Lung (tissue), 12 donors: ENCODE results near the gene ARHGAP10. TPM values are rescaled to one million over a fixed set of nuclear protein-coding genes. Genes with fewer than 3 reads are reported as not detected.

Source experiments
- ATAC-seq: fragments of 200-7000 bp; cut with Tn5 transposase; one replicate; pipeline ENCODE4 v1.9.1; 2020; ENCODE audit warnings: moderate number of reproducible peaks; ENCODE audit not compliant: insufficient read depth, low FRiP score
- DNase-seq, 3 donors: peaks; one replicate each; pipeline ENCODE4 v3.0.0-alpha.2; 2013 to 2017
- H3K27ac ChIP-seq, 2 donors: one replicate each; pipeline ENCODE4 v1.5.1; 2013; ENCODE audit warnings: mild to moderate bottlenecking in 2 of 2, moderate library complexity in 2 of 2, control low read depth in 1 of 2, inconsistent platforms in 1 of 2, low read depth in 1 of 2, low read length in 1 of 2
- H3K27me3 ChIP-seq, 3 donors: one replicate each; pipeline ENCODE4 v1.5.1; 2013; ENCODE audit warnings: low read length in 2 of 3; ENCODE audit not compliant: control insufficient read depth in 3 of 3, insufficient read depth in 3 of 3
- H3K36me3 ChIP-seq, 4 donors: one replicate each; pipeline ENCODE4 v1.5.1; 2013; ENCODE audit warnings: low read length in 4 of 4, mild to moderate bottlenecking in 1 of 4, moderate library complexity in 1 of 4; ENCODE audit not compliant: control insufficient read depth in 4 of 4, insufficient read depth in 4 of 4
- H3K4me1 ChIP-seq, 5 donors: one replicate each; pipeline ENCODE4 v1.5.1; 2013; ENCODE audit warnings: low read length in 5 of 5, mild to moderate bottlenecking in 2 of 5, moderate library complexity in 1 of 5; ENCODE audit not compliant: control insufficient read depth in 5 of 5, insufficient read depth in 5 of 5
- H3K4me3 ChIP-seq: one replicate; pipeline ENCODE4 v1.5.1; 2013; ENCODE audit warnings: mild to moderate bottlenecking, control low read depth, moderate library complexity
- H3K9ac ChIP-seq, 2 donors: one replicate each; pipeline ENCODE4 v1.5.1; 2013; ENCODE audit warnings: low read length in 2 of 2, control low read depth in 1 of 2; ENCODE audit not compliant: insufficient read depth in 1 of 2
- H3K9me3 ChIP-seq, 4 donors: one replicate each; pipeline ENCODE4 v1.5.1; 2013; ENCODE audit warnings: low read length in 3 of 4, mild to moderate bottlenecking in 1 of 4, moderate library complexity in 1 of 4; ENCODE audit not compliant: control insufficient read depth in 4 of 4, insufficient read depth in 3 of 4
- CTCF ChIP-seq: IDR thresholded peaks from 2 replicates; pipeline ENCODE4 v1.5.1; 2012; ENCODE audit warnings: mild to moderate bottlenecking; ENCODE audit errors: control extremely low read depth, extremely low read depth
- WGBS, 2 donors: extraction: QIAGEN DNeasy Blood & Tissue Kit; methylation state at CpG; one replicate each; pipeline ENCODE4 v1.1.7; 2013; 5-methylcytosine and 5-hydroxymethylcytosine counted together
- polyA plus RNA-seq, 2 donors: library from polyadenylated mRNA; stranded (reverse); fragments of 200-250 nt; gene quantifications; one replicate each; pipeline ENCODE4 v1.2.1, GENCODE V29; 2013
- total RNA-seq, 2 donors: library from RNA; depleted of rRNA in 1 of 2; stranded (reverse); fragments of >200 nt in 1 of 2; gene quantifications; one replicate each; pipeline ENCODE4 v1.2.1, GENCODE V29; 2014 to 2021
- donor health status: control.
- donor health status: control.
- donor health status: Bipolar disorder and iron deficiency.
- donor health status: healthy.
- donor health status: DM: yes; HTN: yes; CAD: no.

The ARHGAP10 gene
- total and polyA plus RNA-seq, 4 donors, result 9.1 to 25.0 (median 17.5) TPM

GRCh38 chr4:147736458-147736857, 4.6 kb downstream of the ARHGAP10 start:
- no peaks in the 10 kb centered on the region for H3K9me3 ChIP-seq

GRCh38 chr4:147737623-147738022, 5.7 kb downstream of the ARHGAP10 start:
- H3K4me1 ChIP-seq, result peaks cover 0 to 33% (median 19%) of the 10 kb centered on the region in 5 donors
- no peak overlapping the region for H3K4me3 ChIP-seq
- no peaks in the 10 kb centered on the region for H3K9me3 ChIP-seq
- no peak for TF ChIP-seq CTCF
- 97% methylated on average over 2 of the region's 2 CpGs for whole genome bisulfite sequencing, 2 donors
- DNase-seq (no peak), ATAC-seq (no peak)
- H3K9ac ChIP-seq, result no peak overlapping the region
- no peaks in the 10 kb centered on the region for H3K27me3 ChIP-seq
- H3K27ac ChIP-seq, result peak overlapping the region in 1 of 2 donors; percentile 63
- peaks cover 0 to 2% (median 0%) of the 10 kb centered on the region in 4 donors for H3K36me3 ChIP-seq

More at GRCh38 chr4:147736458-147736857, 4.6 kb downstream of the ARHGAP10 start:
- H3K4me3 ChIP-seq, result no peak overlapping the region
- ATAC-seq (no peak), DNase-seq (no peak)
- no peaks in the 10 kb centered on the region for H3K27me3 ChIP-seq
- H3K9ac ChIP-seq, result no peak overlapping the region
- H3K36me3 ChIP-seq, result no peaks in the 10 kb centered on the region
- H3K27ac ChIP-seq, result peak overlapping the region in 1 of 2 donors; percentile 75
- TF ChIP-seq CTCF, result no peak
- 67 to 82% methylated on average over 3 of the region's 3 CpGs for WGBS, 2 donors
- H3K4me1 ChIP-seq, result peaks cover 0 to 27% (median 16%) of the 10 kb centered on the region in 5 donors

GRCh38 chr4:147739239-147739823, 7.4 kb downstream of the ARHGAP10 start:
- no peaks in the 10 kb centered on the region for H3K9me3 ChIP-seq
- H3K4me3 ChIP-seq, result no peak overlapping the region
- peaks cover 1 to 33% (median 6%) of the 10 kb centered on the region in 5 donors for H3K4me1 ChIP-seq
- H3K36me3 ChIP-seq, result peaks cover 0 to 2% (median 0%) of the 10 kb centered on the region in 4 donors
- no peak overlapping the region for H3K9ac ChIP-seq
- 81 to 89% methylated on average over 7 of the region's 7 CpGs for WGBS, 2 donors
- no peak for DNase-seq
- ATAC-seq, result no peak
- H3K27me3 ChIP-seq, result no peaks in the 10 kb centered on the region
- peak overlapping the region in 1 of 2 donors; percentile 45 for H3K27ac ChIP-seq
- TF ChIP-seq CTCF, result no peak
